ENCODE measurements around the gene UBA1.

UBA1 gene

DNA sequence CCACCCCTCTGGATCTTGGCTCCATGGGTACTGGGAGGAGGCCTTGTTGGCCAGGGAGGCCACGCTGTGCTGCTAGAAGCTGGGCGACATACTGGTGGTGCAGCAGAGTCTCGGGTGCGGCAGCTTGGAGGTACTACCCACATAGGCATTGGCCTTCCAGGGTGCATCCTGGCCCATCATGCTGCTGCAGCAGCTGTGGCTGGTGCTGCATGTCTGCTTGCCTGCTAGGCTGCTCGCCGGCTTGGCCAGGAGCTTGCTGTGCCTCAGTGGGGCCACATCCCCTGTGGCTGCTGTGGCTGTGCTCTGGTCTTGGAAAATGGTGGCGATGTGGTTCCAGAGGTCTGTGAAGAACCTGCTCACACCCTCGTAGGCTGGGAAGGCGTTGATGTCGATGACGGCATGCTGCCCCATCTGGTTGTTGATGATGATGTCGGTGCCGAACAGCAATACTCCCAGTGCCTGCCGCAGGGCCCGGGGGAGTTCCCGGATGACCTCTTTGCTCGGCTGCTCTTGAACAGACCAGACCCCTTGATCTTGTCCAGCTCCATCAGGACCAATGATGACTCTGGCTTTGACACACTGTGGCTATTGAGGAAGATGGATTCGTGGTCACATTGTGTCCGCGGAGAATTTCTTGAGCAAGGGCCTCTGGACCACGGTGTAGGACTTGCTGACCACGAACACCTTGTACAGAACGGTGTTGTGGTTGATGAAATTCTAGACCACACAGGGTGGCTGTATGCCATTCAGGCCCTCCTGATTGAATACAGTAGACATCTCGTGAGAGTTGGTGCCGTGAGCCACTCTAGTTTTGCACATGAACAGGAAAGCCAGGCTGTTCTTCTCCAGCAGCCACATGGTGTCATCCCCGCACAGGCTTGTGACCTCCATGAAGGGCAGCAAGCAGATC lies 36.8 kb upstream of the UBA1 start:
- Histone ChIP-seq H3K36me3 (ENCODE audit: insufficient read depth) (no peaks in the 10 kb centered on the region), H3K4me2 (no peak overlapping the region), H3K4me3 (IDR thresholded peaks at IDR 0.05; ENCODE audit: insufficient read depth, low read depth, low read length) (no peak overlapping the region), H3K9ac (no peak overlapping the region), H2AFZ (ENCODE audit: low read depth) (no peak overlapping the region), H3K79me2 (ENCODE audit: insufficient read depth, low read depth) (no peaks in the 10 kb centered on the region), H3K4me1 (ENCODE audit: low read depth, poor library complexity, severe bottlenecking) (no peaks in the 10 kb centered on the region), H3K27ac (no peak overlapping the region), H4K20me1 (ENCODE audit: insufficient read depth) (no peaks in the 10 kb centered on the region), H3K27me3 (ENCODE audit: insufficient read depth, low read depth) (no peaks in the 10 kb centered on the region)
- TF ChIP-seq, protein P1, sequence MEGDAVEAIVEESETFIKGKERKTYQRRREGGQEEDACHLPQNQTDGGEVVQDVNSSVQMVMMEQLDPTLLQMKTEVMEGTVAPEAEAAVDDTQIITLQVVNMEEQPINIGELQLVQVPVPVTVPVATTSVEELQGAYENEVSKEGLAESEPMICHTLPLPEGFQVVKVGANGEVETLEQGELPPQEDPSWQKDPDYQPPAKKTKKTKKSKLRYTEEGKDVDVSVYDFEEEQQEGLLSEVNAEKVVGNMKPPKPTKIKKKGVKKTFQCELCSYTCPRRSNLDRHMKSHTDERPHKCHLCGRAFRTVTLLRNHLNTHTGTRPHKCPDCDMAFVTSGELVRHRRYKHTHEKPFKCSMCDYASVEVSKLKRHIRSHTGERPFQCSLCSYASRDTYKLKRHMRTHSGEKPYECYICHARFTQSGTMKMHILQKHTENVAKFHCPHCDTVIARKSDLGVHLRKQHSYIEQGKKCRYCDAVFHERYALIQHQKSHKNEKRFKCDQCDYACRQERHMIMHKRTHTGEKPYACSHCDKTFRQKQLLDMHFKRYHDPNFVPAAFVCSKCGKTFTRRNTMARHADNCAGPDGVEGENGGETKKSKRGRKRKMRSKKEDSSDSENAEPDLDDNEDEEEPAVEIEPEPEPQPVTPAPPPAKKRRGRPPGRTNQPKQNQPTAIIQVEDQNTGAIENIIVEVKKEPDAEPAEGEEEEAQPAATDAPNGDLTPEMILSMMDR (conservative IDR thresholded peaks at IDR 0.05; ENCODE audit: low read depth, low read length): no peak

DNA sequence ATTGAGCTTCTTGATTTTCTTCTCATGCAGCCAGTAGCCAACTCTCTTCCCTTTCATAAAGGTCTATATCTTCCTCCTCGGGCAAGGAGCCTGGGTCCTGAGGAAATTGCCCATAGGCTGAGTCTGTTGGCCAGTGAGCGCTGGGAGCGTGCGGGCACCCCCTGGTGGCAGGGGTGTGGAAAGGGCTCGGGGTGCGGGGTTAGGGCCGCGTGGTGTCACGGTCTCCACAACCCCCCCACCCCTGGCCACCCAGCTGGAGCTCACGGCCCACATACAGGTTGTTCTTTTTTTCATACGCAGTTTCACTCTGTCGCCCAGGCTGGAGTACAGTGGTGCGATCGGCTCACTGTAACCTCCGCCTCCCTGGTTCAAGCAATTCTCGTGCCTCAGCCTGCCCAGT lies 35.5 kb upstream of the UBA1 start:
- no peak overlapping the region for H3K9ac ChIP-seq
- H3K27me3 ChIP-seq (ENCODE audit: insufficient read depth, low read depth): no peaks in the 10 kb centered on the region
- TF ChIP-seq, protein P1 (conservative IDR thresholded peaks at IDR 0.05; ENCODE audit: low read depth, low read length): no peak
- H3K27ac ChIP-seq: no peak overlapping the region
- no peak overlapping the region for H3K4me2 ChIP-seq
- H3K36me3 ChIP-seq (ENCODE audit: insufficient read depth): no peaks in the 10 kb centered on the region
- no peak overlapping the region for H2AFZ ChIP-seq (ENCODE audit: low read depth)
- no peaks in the 10 kb centered on the region for H3K4me1 ChIP-seq (ENCODE audit: low read depth, poor library complexity, severe bottlenecking)
- H3K4me3 ChIP-seq (IDR thresholded peaks at IDR 0.05; ENCODE audit: insufficient read depth, low read depth, low read length): no peak overlapping the region
- no peaks in the 10 kb centered on the region for H4K20me1 ChIP-seq (ENCODE audit: insufficient read depth)
- no peaks in the 10 kb centered on the region for H3K79me2 ChIP-seq (ENCODE audit: insufficient read depth, low read depth)

DNA sequence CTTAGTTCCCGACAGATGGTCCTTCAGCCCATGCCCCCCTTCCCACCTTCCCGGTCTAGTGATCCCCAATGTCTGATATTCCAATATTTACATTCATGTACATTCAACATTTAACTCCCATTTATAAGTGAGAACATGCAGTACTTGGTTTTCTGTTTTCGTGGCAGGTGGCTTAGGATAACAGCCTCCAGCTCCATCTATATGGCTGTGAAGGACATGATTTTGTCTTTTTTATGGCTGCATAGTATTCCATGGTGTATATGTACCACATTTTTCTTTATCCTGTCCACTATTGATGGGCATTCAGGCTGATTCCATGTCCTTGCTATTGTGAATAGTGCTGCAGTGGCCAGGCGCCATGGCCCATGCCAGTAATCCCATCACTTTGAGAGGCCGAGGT lies 34.8 kb upstream of the UBA1 start:
- Histone ChIP-seq H3K36me3 (ENCODE audit: insufficient read depth) (no peaks in the 10 kb centered on the region), H3K27ac (no peak overlapping the region), H3K4me2 (no peak overlapping the region), H3K4me1 (ENCODE audit: low read depth, poor library complexity, severe bottlenecking) (no peaks in the 10 kb centered on the region), H3K79me2 (ENCODE audit: insufficient read depth, low read depth) (no peaks in the 10 kb centered on the region), H3K9ac (no peak overlapping the region), H3K4me3 (IDR thresholded peaks at IDR 0.05; ENCODE audit: insufficient read depth, low read depth, low read length) (no peak overlapping the region), H2AFZ (ENCODE audit: low read depth) (no peak overlapping the region), H4K20me1 (ENCODE audit: insufficient read depth) (no peaks in the 10 kb centered on the region), H3K27me3 (ENCODE audit: insufficient read depth, low read depth) (no peaks in the 10 kb centered on the region)
- TF ChIP-seq, protein P1 (conservative IDR thresholded peaks at IDR 0.05; ENCODE audit: low read depth, low read length): no peak

DNA sequence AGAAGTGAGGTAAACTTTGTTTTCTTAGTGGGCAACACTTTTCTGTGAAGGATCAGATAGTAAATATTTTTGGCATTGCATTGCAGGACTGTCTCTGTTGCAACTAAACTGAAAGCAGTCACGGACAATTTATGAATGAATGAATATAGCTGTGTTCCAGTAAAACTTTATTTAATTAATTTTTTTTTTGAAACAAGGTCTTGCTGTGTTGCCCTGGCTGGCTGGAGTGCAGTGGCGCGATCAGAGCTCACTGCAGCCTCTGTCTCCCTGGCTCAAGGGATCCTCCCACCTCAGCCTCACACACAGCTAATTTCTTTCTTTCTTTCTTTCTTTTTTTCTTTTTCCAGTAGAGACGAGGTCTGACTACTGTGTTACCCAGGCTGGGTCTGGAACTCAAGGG lies 32.8 kb upstream of the UBA1 start:
- Histone ChIP-seq H3K4me1 (ENCODE audit: low read depth, poor library complexity, severe bottlenecking) (no peaks in the 10 kb centered on the region), H3K27ac (no peak overlapping the region), H3K79me2 (ENCODE audit: insufficient read depth, low read depth) (peaks cover 14% of the 10 kb centered on the region; the same call in 1 of the 2 replicates), H3K36me3 (ENCODE audit: insufficient read depth) (no peaks in the 10 kb centered on the region), H3K4me2 (no peak overlapping the region), H4K20me1 (ENCODE audit: insufficient read depth) (no peaks in the 10 kb centered on the region), H3K9ac (no peak overlapping the region), H2AFZ (ENCODE audit: low read depth) (no peak overlapping the region), H3K4me3 (IDR thresholded peaks at IDR 0.05; ENCODE audit: insufficient read depth, low read depth, low read length) (no peak overlapping the region), H3K27me3 (ENCODE audit: insufficient read depth, low read depth) (no peaks in the 10 kb centered on the region)
- TF ChIP-seq, protein P1 (conservative IDR thresholded peaks at IDR 0.05; ENCODE audit: low read depth, low read length): no peak
